Keratinocyte (primary cell): ENCODE measurements around the gene TRPC4AP. TPM values are rescaled to one million over a fixed set of nuclear protein-coding genes. Genes with fewer than 3 reads are reported as not detected.

ENCODE experiments used
- DNase-seq: peaks from one replicate; pipeline ENCODE4 v3.0.0-alpha.2; 2011; ENCODE audit warnings: low read depth, missing footprints, low spot score
- FAIRE-seq: peaks from 2 replicates; lab custom pipeline; 2011; peaks lifted over from hg19 to GRCh38; lab: Jason Lieb, UNC
- H2AFZ ChIP-seq: 2 replicates; pipeline ENCODE4 v1.6.0; 2012; ENCODE audit warnings: low read length, control low read depth, inconsistent platforms; ENCODE audit not compliant: control insufficient read depth
- H3K27ac ChIP-seq: 2 replicates; pipeline ENCODE4 v1.5.1; 2011; ENCODE audit warnings: low read length; ENCODE audit not compliant: control insufficient read depth, insufficient read depth
- H3K27me3 ChIP-seq: 3 replicates; pipeline ENCODE4 v1.6.0; 2011; ENCODE audit warnings: low read length; ENCODE audit not compliant: control insufficient read depth, insufficient read depth; ENCODE audit errors: extremely low read depth
- H3K36me3 ChIP-seq, 2 experiments: 2 replicates in 1 of 2; 3 replicates in 1 of 2; pipeline ENCODE4 v1.5.1; 2011; ENCODE audit warnings: low read length in 2 of 2, mild to moderate bottlenecking in 1 of 2; ENCODE audit not compliant: control insufficient read depth in 2 of 2, insufficient read depth in 2 of 2; ENCODE audit errors: extremely low read depth in 1 of 2
- H3K4me1 ChIP-seq: 3 replicates; pipeline ENCODE4 v1.5.1; 2011; ENCODE audit warnings: low read length; ENCODE audit not compliant: control insufficient read depth, insufficient read depth; ENCODE audit errors: extremely low read depth
- H3K4me2 ChIP-seq: 3 replicates; pipeline ENCODE4 v1.6.0; 2011; ENCODE audit warnings: low read depth, low read length; ENCODE audit not compliant: control insufficient read depth, insufficient read depth; ENCODE audit errors: extremely low read depth
- H3K4me3 ChIP-seq, 3 experiments: fragments of 200-600 bp in 1 of 3; sonication (generic) in 1 of 3; 2 replicates in 2 of 3; 3 replicates in 1 of 3; pipeline ENCODE4 v1.5.1; 2011 to 2016; ENCODE audit warnings: low read length in 3 of 3, mild to moderate bottlenecking in 3 of 3, control low read depth in 2 of 3, inconsistent platforms in 1 of 3, low read depth in 1 of 3, mixed read lengths in 1 of 3, mixed run types in 1 of 3, moderate library complexity in 1 of 3; ENCODE audit not compliant: control insufficient read depth in 2 of 3, insufficient read depth in 2 of 3; ENCODE audit errors: extremely low read depth in 1 of 3
- H3K79me2 ChIP-seq: 2 replicates; pipeline ENCODE4 v1.6.0; 2012; ENCODE audit warnings: low read length; ENCODE audit not compliant: control insufficient read depth, insufficient read depth
- H3K9ac ChIP-seq: 3 replicates; pipeline ENCODE4 v1.6.0; 2011; ENCODE audit warnings: low read length; ENCODE audit not compliant: control insufficient read depth, insufficient read depth; ENCODE audit errors: extremely low read depth
- H3K9me1 ChIP-seq: 3 replicates; pipeline ENCODE4 v1.6.0; 2011; ENCODE audit warnings: low read length; ENCODE audit not compliant: control insufficient read depth, insufficient read depth; ENCODE audit errors: extremely low read depth
- H3K9me3 ChIP-seq: 2 replicates; pipeline ENCODE4 v1.5.1; 2012; ENCODE audit warnings: low read depth, low read length; ENCODE audit not compliant: control insufficient read depth
- H4K20me1 ChIP-seq: 3 replicates; pipeline ENCODE4 v1.6.0; 2011; ENCODE audit warnings: low read length; ENCODE audit not compliant: control insufficient read depth, insufficient read depth; ENCODE audit errors: extremely low read depth
- EZH2 ChIP-seq: IDR thresholded peaks from one replicate; pipeline ENCODE4 v1.6.1; 2012; ENCODE audit warnings: inconsistent platforms, mild to moderate bottlenecking, low read length, moderate library complexity
- dilution Hi-C: fragments of 300-500 bp; cut with MboI; formaldehyde crosslinking; loops from one replicate; pipeline ENCODE4 v1.7.0; 2020; ENCODE audit warnings: low sequenced_read_pairs; ENCODE audit not compliant: extremely low pct_ligation_motif_present
- polyA plus RNA-seq, 5 experiments: library from polyadenylated mRNA; depleted of rRNA in 3 of 5; stranded (reverse) in 3 of 5; stranded (forward) in 1 of 5; unstranded in 1 of 5; fragments of >200 nt; gene quantifications; 1 replicate in 1 of 5; 2 replicates in 3 of 5; 3 replicates in 1 of 5; pipeline versions ENCODE4 v1.2.1 to v1.2.3, GENCODE V29; 2011 to 2012; ENCODE audit warnings: missing spikeins in 2 of 5, low read depth in 1 of 5, low replicate concordance in 1 of 5
- TF ChIP-seq, protein P1 (sequence below), 3 experiments: IDR thresholded peaks in 1 of 3; conservative IDR thresholded peaks in 1 of 3; optimal IDR thresholded peaks in 1 of 3; 2 replicates in 2 of 3; 3 replicates in 1 of 3; pipeline versions ENCODE3 to v1.5.1; 2011; ENCODE audit warnings: low read length in 3 of 3, mild to moderate bottlenecking in 3 of 3, moderate library complexity in 2 of 3, control low read depth in 1 of 3, inconsistent platforms in 1 of 3; ENCODE audit not compliant: insufficient read depth in 2 of 3; ENCODE audit errors: extremely low read depth in 1 of 3

The TRPC4AP gene
- polyA plus RNA-seq, 1 donor (not counting 4 experiments of a cell fraction or from before 2014, with no cell fraction given), result 53.9 TPM

DNA sequence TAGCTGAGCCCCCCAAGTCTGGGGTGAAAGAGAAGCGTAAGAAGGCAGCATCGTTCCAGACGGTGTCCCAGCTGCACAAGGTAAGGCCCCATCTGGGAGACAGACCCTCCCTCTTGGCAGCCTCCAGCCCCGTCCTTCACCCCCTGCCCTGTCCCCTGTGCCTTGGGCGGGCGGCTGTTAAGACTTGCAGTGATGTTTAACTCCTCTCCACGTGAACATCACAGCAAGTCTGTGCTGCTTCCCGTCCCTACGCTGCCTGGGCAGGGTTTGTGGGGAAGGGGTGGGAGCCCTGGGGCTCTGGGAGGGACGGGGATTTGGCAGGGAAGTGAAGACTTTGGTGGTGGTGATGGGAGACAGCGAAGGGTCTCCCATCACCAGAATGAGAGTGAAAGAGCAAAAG, 102.4 kb downstream of the TRPC4AP start:
- Histone ChIP-seq H3K4me2 (no peak overlapping the region), H3K79me2 (no peaks in the 10 kb centered on the region), H3K9me1 (no peaks in the 10 kb centered on the region), H3K4me1 (no peaks in the 10 kb centered on the region), H4K20me1 (no peaks in the 10 kb centered on the region), H3K4me3 (no peak overlapping the region), H3K27ac (no peak overlapping the region), H3K9ac (no peak overlapping the region), H3K36me3 (peaks cover 0 to 5% of the 10 kb centered on the region in 2 experiments), H3K27me3 (peaks cover 8% of the 10 kb centered on the region), H2AFZ (no peak overlapping the region), H3K9me3 (no peaks in the 10 kb centered on the region)
- DNase-seq, result no peak
- no peak for FAIRE-seq
- dilution Hi-C loops, result no loop called here
- TF ChIP-seq, protein P1, sequence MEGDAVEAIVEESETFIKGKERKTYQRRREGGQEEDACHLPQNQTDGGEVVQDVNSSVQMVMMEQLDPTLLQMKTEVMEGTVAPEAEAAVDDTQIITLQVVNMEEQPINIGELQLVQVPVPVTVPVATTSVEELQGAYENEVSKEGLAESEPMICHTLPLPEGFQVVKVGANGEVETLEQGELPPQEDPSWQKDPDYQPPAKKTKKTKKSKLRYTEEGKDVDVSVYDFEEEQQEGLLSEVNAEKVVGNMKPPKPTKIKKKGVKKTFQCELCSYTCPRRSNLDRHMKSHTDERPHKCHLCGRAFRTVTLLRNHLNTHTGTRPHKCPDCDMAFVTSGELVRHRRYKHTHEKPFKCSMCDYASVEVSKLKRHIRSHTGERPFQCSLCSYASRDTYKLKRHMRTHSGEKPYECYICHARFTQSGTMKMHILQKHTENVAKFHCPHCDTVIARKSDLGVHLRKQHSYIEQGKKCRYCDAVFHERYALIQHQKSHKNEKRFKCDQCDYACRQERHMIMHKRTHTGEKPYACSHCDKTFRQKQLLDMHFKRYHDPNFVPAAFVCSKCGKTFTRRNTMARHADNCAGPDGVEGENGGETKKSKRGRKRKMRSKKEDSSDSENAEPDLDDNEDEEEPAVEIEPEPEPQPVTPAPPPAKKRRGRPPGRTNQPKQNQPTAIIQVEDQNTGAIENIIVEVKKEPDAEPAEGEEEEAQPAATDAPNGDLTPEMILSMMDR (optimal IDR thresholded peaks at IDR 0.05 in 1 of 3, IDR thresholded peaks at IDR 0.05 in 1 of 3, conservative IDR thresholded peaks at IDR 0.05 in 1 of 3; ENCODE audit: extremely low read depth in 1 of 3, insufficient read depth in 2 of 3, low read length in 3 of 3), result no peak
- no peak for TF ChIP-seq EZH2

DNA sequence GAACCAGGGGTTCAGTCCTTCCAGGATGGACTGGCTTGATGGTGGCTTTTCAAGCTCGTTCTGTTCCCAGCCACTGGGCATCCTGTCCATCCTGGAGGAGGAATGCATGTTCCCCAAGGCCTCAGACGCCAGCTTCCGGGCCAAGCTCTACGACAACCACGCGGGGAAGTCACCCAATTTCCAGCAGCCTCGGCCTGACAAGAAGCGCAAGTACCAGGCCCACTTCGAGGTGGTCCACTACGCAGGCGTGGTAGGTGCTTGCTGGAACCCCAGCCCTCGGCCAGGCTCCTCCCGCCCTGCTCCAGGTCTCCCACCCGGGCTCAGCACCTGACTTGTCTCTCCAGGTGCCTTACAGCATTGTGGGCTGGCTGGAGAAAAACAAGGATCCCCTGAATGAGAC, 102.9 kb downstream of the TRPC4AP start:
- Histone ChIP-seq H3K79me2 (no peaks in the 10 kb centered on the region), H3K4me3 (no peak overlapping the region), H3K9ac (no peak overlapping the region), H3K9me3 (no peaks in the 10 kb centered on the region), H4K20me1 (no peaks in the 10 kb centered on the region), H3K9me1 (no peaks in the 10 kb centered on the region), H3K36me3 (peaks cover 0 to 4% of the 10 kb centered on the region in 2 experiments), H3K27me3 (peaks cover 13% of the 10 kb centered on the region), H3K27ac (no peak overlapping the region), H3K4me2 (no peak overlapping the region), H3K4me1 (no peaks in the 10 kb centered on the region), H2AFZ (no peak overlapping the region)
- no peak for FAIRE-seq
- no peak for DNase-seq
- TF ChIP-seq, protein P1 (optimal IDR thresholded peaks at IDR 0.05 in 1 of 3, IDR thresholded peaks at IDR 0.05 in 1 of 3, conservative IDR thresholded peaks at IDR 0.05 in 1 of 3; ENCODE audit: extremely low read depth in 1 of 3, insufficient read depth in 2 of 3, low read length in 3 of 3), result no peak
- no peak for TF ChIP-seq EZH2
- dilution Hi-C loops, result no loop called here
